Measurements from ENCODE around the gene GJD4.

GJD4 gene

GRCh38 chr10:35568483-35569015, 36.6 kb upstream of the GJD4 start:
- H3K36me3 ChIP-seq (ENCODE audit: control insufficient read depth, insufficient read depth, low read length): peaks cover 3% of the 10 kb centered on the region
- no peak for DNase-seq (ENCODE audit: extremely low read depth, insufficient read length)
- no peak overlapping the region for H3K4me3 ChIP-seq (replicated peaks; ENCODE audit: low read depth, low read length)
- no peaks in the 10 kb centered on the region for H3K27me3 ChIP-seq (replicated peaks; ENCODE audit: control insufficient read depth, insufficient read depth, low read length)
- no peak for TF ChIP-seq CTCF (IDR thresholded peaks at IDR 0.05; ENCODE audit: insufficient read depth, low read length, poor library complexity, severe bottlenecking)

- no peak for TF ChIP-seq CTCF (IDR thresholded peaks at IDR 0.05; ENCODE audit: insufficient read depth, low read length, poor library complexity, severe bottlenecking)
- peaks cover 3% of the 10 kb centered on the region for H3K36me3 ChIP-seq (ENCODE audit: control insufficient read depth, insufficient read depth, low read length)
- H3K27me3 ChIP-seq (replicated peaks; ENCODE audit: control insufficient read depth, insufficient read depth, low read length): no peaks in the 10 kb centered on the region
- H3K4me3 ChIP-seq (replicated peaks; ENCODE audit: low read depth, low read length): no peak overlapping the region
- no peak for DNase-seq (ENCODE audit: extremely low read depth, insufficient read length)
These were observed 35.9 kb upstream of the GJD4 start for GRCh38 chr10:35569111-35569707.

GRCh38 chr10:35569836-35570235, 35.3 kb upstream of the GJD4 start:
- no peaks in the 10 kb centered on the region for H3K27me3 ChIP-seq (replicated peaks; ENCODE audit: control insufficient read depth, insufficient read depth, low read length)
- no peak for TF ChIP-seq CTCF (IDR thresholded peaks at IDR 0.05; ENCODE audit: insufficient read depth, low read length, poor library complexity, severe bottlenecking)
- no peak for DNase-seq (ENCODE audit: extremely low read depth, insufficient read length)
- no peak overlapping the region for H3K4me3 ChIP-seq (replicated peaks; ENCODE audit: low read depth, low read length)
- H3K36me3 ChIP-seq (ENCODE audit: control insufficient read depth, insufficient read depth, low read length): peaks cover 3% of the 10 kb centered on the region

GRCh38 chr10:35570397-35570796, 34.7 kb upstream of the GJD4 start:
- peaks cover 3% of the 10 kb centered on the region for H3K36me3 ChIP-seq (ENCODE audit: control insufficient read depth, insufficient read depth, low read length)
- no peaks in the 10 kb centered on the region for H3K27me3 ChIP-seq (replicated peaks; ENCODE audit: control insufficient read depth, insufficient read depth, low read length)
- H3K4me3 ChIP-seq (replicated peaks; ENCODE audit: low read depth, low read length): no peak overlapping the region
- no peak for TF ChIP-seq CTCF (IDR thresholded peaks at IDR 0.05; ENCODE audit: insufficient read depth, low read length, poor library complexity, severe bottlenecking)
- DNase-seq (ENCODE audit: extremely low read depth, insufficient read length): no peak

- DNase-seq (ENCODE audit: extremely low read depth, insufficient read length): no peak
- H3K36me3 ChIP-seq (ENCODE audit: control insufficient read depth, insufficient read depth, low read length): peaks cover 1% of the 10 kb centered on the region
- H3K27me3 ChIP-seq (replicated peaks; ENCODE audit: control insufficient read depth, insufficient read depth, low read length): no peaks in the 10 kb centered on the region
- TF ChIP-seq CTCF (IDR thresholded peaks at IDR 0.05; ENCODE audit: insufficient read depth, low read length, poor library complexity, severe bottlenecking): no peak
- no peak overlapping the region for H3K4me3 ChIP-seq (replicated peaks; ENCODE audit: low read depth, low read length)
These were observed 32.6 kb upstream of the GJD4 start for GRCh38 chr10:35572583-35572982.

GRCh38 chr10:35573796-35574195, 31.3 kb upstream of the GJD4 start:
- H3K27me3 ChIP-seq (replicated peaks; ENCODE audit: control insufficient read depth, insufficient read depth, low read length): no peaks in the 10 kb centered on the region
- no peak for DNase-seq (ENCODE audit: extremely low read depth, insufficient read length)
- TF ChIP-seq CTCF (IDR thresholded peaks at IDR 0.05; ENCODE audit: insufficient read depth, low read length, poor library complexity, severe bottlenecking): no peak
- H3K4me3 ChIP-seq (replicated peaks; ENCODE audit: low read depth, low read length): no peak overlapping the region
- peaks cover 1% of the 10 kb centered on the region for H3K36me3 ChIP-seq (ENCODE audit: control insufficient read depth, insufficient read depth, low read length)
